Measurements from ENCODE around the gene RSL1D1.
"Not testable (repeated sequence)": the region's sequence is repeated elsewhere in the genome, so short reads cannot be mapped to it uniquely, and the experiment has no call there.

Gene RSL1D1

DNA sequence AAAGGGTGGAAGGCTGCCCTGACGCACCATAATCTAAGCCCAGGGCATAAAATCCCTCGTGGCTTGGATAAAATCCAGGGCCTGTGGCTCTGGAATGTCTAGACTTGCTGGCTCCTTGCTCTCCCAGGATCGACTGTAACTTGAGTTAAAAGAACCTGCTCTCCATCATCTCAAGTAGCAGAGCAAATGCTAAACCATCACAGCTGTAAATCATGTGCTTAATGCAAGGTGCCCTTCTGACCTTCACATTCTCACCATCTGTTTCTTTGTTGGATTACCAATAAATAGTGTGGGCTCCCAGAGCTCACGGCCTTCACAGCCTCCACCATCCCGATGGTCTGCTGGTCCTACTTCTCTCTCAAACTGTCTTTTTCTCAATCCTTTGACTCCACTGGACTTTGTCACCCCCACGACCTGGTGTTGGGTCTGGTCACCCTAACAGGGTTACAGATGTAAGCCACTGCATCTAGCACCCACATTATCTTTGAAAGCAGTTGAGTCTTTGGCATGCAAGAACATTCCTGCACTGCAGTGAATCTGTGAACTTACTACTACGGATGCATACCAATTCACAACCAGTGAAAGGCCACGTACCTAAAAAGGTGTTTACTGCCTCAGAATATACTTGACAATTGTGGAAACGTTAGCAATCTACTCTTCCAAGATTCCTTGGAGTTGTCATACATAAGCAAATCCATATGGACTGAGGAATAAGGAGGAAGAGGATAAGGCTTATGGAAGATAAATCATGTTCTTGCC, 15.3 kb downstream of the RSL1D1 start:
- POLR2A ChIA-PET (ENCODE audit: low non-redundant PET): interaction anchor here (0.6 kb wide), 1 partner anchor 17 kb away, joined by 3 read pairs; no protein-coding TSS in a partner anchor

DNA sequence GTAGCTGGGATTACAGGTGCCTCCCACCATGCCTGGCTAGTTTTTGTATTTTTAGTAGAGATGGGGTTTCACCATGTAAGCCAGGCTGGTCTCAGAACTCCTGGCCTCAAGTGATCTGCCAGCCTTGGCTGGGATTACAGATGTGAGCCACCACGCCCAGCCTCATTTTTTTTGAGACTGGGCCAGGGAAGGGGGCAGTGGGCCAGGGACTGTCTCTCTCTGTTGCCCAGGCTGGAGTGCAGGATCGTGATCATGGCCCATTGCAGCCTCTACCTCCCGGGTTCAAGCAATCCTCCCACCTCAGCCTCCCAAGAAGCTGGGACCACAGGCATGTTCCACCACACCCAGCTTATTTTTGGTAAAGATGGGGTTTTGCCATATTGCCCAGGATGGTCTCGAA, 16.0 kb downstream of the RSL1D1 start:
- peak overlapping the region; percentile 73 for H3K27ac ChIP-seq
- CTCF ChIA-PET: no interaction called here
- POLR2A ChIA-PET (ENCODE audit: low non-redundant PET): no interaction called here
- no peak for DNase-seq (ENCODE audit: low spot score)
- TF ChIP-seq, protein P1, sequence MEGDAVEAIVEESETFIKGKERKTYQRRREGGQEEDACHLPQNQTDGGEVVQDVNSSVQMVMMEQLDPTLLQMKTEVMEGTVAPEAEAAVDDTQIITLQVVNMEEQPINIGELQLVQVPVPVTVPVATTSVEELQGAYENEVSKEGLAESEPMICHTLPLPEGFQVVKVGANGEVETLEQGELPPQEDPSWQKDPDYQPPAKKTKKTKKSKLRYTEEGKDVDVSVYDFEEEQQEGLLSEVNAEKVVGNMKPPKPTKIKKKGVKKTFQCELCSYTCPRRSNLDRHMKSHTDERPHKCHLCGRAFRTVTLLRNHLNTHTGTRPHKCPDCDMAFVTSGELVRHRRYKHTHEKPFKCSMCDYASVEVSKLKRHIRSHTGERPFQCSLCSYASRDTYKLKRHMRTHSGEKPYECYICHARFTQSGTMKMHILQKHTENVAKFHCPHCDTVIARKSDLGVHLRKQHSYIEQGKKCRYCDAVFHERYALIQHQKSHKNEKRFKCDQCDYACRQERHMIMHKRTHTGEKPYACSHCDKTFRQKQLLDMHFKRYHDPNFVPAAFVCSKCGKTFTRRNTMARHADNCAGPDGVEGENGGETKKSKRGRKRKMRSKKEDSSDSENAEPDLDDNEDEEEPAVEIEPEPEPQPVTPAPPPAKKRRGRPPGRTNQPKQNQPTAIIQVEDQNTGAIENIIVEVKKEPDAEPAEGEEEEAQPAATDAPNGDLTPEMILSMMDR (conservative IDR thresholded peaks at IDR 0.05; ENCODE audit: low read depth): no peak

More for the DNA sequence above, 15.3 kb downstream of the RSL1D1 start:
- DNase-seq (ENCODE audit: low spot score): no peak
- TF ChIP-seq, protein P1 (conservative IDR thresholded peaks at IDR 0.05; ENCODE audit: low read depth): no peak
- CTCF ChIA-PET: no interaction called here
- H3K27ac ChIP-seq: peak overlapping the region; percentile 73

DNA sequence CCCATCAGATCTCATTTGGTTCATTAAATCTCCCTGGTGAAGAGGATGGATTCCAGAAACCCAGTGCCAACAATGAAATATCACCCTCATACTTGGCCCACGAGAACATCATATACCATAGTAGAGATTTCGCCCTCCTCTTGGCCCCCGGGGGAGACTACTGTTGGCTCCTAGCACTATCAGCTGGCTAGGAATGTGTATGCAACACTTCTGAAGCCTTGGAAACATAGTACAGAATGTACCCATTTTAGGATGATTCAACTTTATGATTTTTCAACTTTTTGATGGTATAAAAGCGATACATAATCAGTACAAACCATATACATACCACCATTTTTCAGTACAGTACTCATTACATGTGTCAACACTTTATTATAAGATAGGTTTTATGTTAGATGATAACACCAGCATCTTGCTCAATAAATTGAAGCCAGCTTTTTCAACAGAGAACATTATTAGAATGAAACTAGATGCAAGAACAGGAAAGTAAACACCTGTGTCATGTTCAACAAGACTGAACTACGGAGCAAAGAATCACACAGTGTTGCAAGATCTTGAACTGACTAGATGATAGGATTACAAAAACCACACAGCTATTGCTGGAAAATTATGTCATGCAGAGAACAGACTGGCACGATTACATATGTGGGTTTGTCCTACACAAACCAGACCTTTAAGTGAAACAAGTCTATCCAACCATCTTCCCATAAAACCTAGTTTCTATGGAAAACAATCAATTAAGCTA, 17.2 kb downstream of the RSL1D1 start:
- CTCF ChIA-PET: interaction anchor here (0.6 to 0.7 kb wide), 2 partner anchors 21 to 24 kb away, joined by 3 to 5 read pairs; no protein-coding TSS in a partner anchor
- TF ChIP-seq, protein P1 (conservative IDR thresholded peaks at IDR 0.05; ENCODE audit: low read depth): no peak
- peak overlapping the region; percentile 73; the same call in 1 of the 2 replicates for H3K27ac ChIP-seq
- POLR2A ChIA-PET (ENCODE audit: low non-redundant PET): no interaction called here
- peak; percentile 61 for DNase-seq (ENCODE audit: low spot score)

DNA sequence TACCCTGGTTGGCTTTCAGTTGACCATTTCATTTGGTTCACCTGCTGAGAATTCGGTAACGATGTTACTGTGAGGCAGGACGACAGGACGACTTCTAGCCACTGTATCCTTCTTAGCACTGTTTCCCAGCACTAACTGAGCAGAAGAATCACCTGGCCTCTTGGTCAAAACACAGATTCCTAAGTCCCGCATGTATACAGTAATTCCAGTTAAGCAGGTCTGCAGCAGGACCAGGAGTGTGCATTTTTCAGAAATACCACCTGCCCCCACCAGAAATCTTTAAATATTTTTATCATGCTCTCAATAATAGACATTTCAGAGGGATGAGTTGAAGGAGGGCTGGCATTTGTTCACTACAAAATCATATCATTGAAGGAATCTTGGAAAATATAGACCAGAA, 22.6 kb downstream of the RSL1D1 start:
- DNase-seq (ENCODE audit: low spot score): no peak
- TF ChIP-seq, protein P1 (conservative IDR thresholded peaks at IDR 0.05; ENCODE audit: low read depth): no peak
- ChIA-PET POLR2A (ENCODE audit: low non-redundant PET) (no interaction called here), CTCF (no interaction called here)
- H3K27ac ChIP-seq: no peak overlapping the region

DNA sequence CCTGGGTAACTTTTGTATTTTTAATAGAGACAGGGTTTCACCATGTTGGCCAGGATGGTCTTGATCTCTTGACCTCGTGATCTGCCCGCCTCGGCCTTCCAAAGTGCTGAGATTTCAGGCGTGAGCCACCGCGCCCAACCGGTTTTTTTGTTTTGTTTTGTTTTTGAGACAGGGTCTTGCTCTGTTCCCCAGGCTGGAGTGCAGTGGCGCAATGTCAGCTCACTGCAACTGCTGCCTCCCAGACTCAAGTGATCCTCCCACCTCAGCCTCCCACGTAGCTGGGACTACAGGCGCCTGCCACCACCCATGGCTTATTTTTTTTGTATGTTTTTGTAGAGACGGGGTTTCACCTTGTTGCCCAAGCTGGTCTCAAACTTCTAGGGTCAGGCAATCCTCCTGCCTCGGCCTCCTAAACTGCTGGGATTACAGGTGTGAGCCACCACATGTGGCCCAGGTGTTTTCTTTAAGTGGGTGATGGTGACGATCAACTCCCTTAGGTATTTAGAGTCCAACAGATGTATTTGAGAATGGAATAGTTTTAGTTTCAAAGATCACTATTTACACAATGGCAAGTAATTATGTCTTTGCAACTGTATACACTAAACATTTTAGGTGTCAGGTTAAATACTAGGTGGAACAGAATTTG, 25.7 kb downstream of the RSL1D1 start:
- POLR2A ChIA-PET (ENCODE audit: low non-redundant PET); DNase-seq (ENCODE audit: low spot score); H3K27ac ChIP-seq: not testable (repeated sequence)
- CTCF ChIA-PET: interaction anchor here (0.5 kb wide), 1 partner anchor 18 kb away, joined by 8 read pairs; no protein-coding TSS in a partner anchor

DNA sequence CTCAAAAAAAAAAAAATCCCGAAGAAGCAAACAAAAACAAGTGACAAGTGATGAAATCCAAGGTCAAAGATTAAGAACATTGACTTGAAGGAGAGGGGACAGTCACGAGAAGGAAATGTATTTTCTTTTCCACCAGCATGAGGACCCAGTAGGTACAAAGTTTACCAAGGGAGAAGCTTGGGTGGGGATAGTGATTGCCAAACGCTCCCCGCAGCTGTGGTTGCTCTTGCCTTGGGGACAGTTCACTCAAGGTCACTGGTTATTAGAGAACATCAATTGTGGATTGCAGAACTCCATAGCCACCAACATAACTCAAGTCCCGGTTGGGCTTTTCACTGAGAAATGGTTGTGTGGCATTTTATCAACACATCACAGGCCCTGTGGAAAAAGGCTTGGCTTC, 27.0 kb downstream of the RSL1D1 start:
- DNase-seq (ENCODE audit: low spot score): no peak
- ChIA-PET POLR2A (ENCODE audit: low non-redundant PET) (no interaction called here), CTCF (interaction anchor here (0.8 kb wide), 1 partner anchor 27 kb away, joined by 4 read pairs; no protein-coding TSS in a partner anchor)
- no peak overlapping the region for H3K27ac ChIP-seq
- TF ChIP-seq, protein P1 (conservative IDR thresholded peaks at IDR 0.05; ENCODE audit: low read depth): no peak

DNA sequence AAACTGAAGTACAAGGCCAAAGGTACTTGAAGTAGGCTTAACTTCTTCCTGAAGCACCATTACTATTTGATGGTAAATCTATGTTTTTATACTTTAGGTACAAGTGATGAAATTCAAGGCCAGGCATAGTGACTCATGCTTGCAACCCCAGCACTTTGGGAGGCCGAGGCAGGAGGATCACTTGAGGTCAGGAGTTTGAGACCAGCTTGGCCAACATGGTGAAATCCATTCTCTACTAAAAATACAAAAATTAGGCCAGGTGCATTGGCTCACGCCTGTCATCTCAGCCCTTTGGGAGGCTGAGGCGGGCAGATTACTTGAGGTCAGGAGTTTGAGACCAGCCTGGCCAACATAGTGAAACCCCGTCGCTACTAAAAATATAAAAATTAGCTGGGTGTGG, 27.7 kb downstream of the RSL1D1 start:
- H3K27ac ChIP-seq; DNase-seq (ENCODE audit: low spot score); POLR2A ChIA-PET (ENCODE audit: low non-redundant PET); CTCF ChIA-PET: not testable (repeated sequence)

All from RWPE1 (cell line).